Stimulated activated CD4-positive, alpha-beta T cell treated with anti-CD3 and anti-CD28 coated beads, Interleukin-1b, Interleukin-23, amount 100 ng/mL, for 48 hours (primary cell): ENCODE data around the gene NR3C1.

Source experiments
- DNase-seq: peaks from one replicate; pipeline ENCODE4 v3.0.0-alpha.2; 2020

NR3C1 gene

GRCh38 chr5:143398053-143398355 lies 5.5 kb downstream of the NR3C1 start:
- no peak for DNase-seq

- DNase-seq, result no peak
These were observed 6.0 kb downstream of the NR3C1 start for GRCh38 chr5:143397302-143398052.

- DNase-seq, result no peak
These were observed 7.0 kb downstream of the NR3C1 start for GRCh38 chr5:143396353-143396940.

- DNase-seq, result no peak
These were observed 7.7 kb downstream of the NR3C1 start for GRCh38 chr5:143395638-143396352.

GRCh38 chr5:143393524-143393923 lies 10.0 kb downstream of the NR3C1 start:
- DNase-seq, result no peak

GRCh38 chr5:143390941-143391340 lies 12.5 kb downstream of the NR3C1 start:
- DNase-seq, result no peak

- DNase-seq, result no peak
These were observed 13.2 kb downstream of the NR3C1 start for GRCh38 chr5:143390258-143390657.

- DNase-seq, result no peak
These were observed 16.8 kb downstream of the NR3C1 start for GRCh38 chr5:143386725-143387124.

GRCh38 chr5:143384865-143385657 lies 18.4 kb downstream of the NR3C1 start:
- no peak for DNase-seq

- no peak for DNase-seq
These were observed 19.5 kb downstream of the NR3C1 start for GRCh38 chr5:143383988-143384387.

GRCh38 chr5:143379606-143380005 lies 23.9 kb downstream of the NR3C1 start:
- no peak for DNase-seq

GRCh38 chr5:143376911-143377813 lies 26.3 kb downstream of the NR3C1 start:
- no peak for DNase-seq

- DNase-seq, result no peak
These were observed 27.2 kb downstream of the NR3C1 start for GRCh38 chr5:143376195-143376779.

GRCh38 chr5:143374496-143375217 lies 28.8 kb downstream of the NR3C1 start:
- peak; percentile 10 for DNase-seq

- DNase-seq, result no peak
These were observed 30.4 kb downstream of the NR3C1 start for GRCh38 chr5:143373076-143373475.

GRCh38 chr5:143372187-143372829 lies 31.2 kb downstream of the NR3C1 start:
- DNase-seq, result no peak

GRCh38 chr5:143370440-143370839 lies 33.0 kb downstream of the NR3C1 start:
- DNase-seq, result no peak

- DNase-seq, result no peak
These were observed 39.4 kb downstream of the NR3C1 start for GRCh38 chr5:143364061-143364460.

- DNase-seq, result no peak
These were observed 40.7 kb downstream of the NR3C1 start for GRCh38 chr5:143362664-143363227.

GRCh38 chr5:143361438-143361837 lies 42.0 kb downstream of the NR3C1 start:
- no peak for DNase-seq
